GM19324 (cell line): Measurements from ENCODE around the gene RETN.

Experiments
- ATAC-seq: cut with Tn5 transposase; IDR thresholded peaks from one replicate; pipeline ENCODE4 v1.9.1; 2021; ENCODE audit warnings: mild to moderate bottlenecking, moderate library complexity; ENCODE audit not compliant: unreplicated experiment, low FRiP score

The RETN gene

DNA sequence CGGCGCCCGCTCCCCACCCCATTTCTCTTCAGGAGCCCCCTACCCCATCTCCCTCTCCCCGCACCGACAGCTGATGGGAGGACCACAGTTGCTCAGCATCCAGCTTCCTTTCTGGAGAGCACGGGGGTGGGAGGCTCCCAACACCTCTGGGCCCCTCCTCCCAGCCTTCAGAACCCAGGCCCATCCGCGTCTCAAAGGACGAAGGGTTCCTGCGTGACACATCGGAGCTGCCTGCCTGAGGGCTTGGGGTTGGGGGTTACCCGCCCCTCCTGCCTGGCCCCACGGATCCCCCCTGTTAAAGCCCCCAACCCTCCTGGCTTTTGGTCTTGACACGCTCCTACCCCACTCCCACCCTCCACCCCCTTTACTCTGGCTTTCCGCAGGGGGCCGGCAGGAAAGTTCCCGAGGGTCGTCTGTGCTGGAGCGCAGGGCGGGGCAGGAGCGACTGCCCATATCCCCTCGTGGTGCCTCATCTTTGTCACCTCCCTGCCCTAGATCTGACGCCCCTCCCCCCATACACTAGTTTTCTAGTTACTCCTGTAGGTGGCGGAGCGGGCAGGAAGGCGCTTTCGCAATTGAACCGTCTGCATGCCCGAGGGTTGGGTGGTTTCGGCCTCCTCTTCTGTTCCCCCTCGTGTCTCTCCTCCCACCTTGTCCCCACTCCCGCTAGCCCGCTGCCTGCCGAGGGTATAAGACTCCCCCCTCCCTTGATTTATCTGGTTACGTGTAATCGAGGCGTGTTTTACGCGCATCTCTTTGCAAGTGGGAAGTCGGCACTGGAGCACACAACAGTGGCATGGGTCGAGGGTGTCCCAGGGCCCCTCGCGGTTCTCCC lies 12.7 kb downstream of the RETN start:
- ATAC-seq = no peak

DNA sequence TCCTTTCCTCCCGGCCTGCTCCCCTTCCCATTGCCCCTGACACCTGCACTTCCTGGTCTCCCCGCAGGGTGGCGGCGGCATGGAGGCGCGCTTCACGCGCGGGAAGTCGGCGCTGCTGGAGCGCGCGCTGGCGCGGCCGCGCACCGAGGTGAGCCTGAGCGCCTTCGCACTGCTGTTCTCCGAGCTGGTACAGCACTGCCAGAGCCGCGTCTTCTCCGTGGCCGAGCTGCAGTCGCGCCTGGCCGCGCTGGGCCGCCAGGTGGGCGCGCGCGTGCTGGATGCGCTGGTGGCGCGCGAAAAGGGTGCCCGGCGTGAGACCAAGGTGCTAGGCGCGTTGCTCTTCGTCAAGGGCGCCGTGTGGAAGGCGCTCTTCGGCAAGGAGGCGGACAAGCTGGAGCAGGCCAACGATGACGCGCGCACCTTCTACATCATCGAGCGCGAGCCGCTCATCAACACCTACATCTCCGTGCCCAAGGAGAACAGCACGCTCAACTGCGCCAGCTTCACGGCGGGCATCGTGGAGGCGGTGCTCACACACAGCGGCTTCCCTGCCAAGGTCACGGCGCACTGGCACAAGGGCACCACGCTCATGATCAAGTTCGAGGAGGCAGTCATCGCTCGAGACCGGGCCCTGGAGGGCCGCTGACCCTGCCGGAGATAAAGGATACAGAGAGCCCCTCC lies 13.5 kb downstream of the RETN start:
- ATAC-seq = no peak

DNA sequence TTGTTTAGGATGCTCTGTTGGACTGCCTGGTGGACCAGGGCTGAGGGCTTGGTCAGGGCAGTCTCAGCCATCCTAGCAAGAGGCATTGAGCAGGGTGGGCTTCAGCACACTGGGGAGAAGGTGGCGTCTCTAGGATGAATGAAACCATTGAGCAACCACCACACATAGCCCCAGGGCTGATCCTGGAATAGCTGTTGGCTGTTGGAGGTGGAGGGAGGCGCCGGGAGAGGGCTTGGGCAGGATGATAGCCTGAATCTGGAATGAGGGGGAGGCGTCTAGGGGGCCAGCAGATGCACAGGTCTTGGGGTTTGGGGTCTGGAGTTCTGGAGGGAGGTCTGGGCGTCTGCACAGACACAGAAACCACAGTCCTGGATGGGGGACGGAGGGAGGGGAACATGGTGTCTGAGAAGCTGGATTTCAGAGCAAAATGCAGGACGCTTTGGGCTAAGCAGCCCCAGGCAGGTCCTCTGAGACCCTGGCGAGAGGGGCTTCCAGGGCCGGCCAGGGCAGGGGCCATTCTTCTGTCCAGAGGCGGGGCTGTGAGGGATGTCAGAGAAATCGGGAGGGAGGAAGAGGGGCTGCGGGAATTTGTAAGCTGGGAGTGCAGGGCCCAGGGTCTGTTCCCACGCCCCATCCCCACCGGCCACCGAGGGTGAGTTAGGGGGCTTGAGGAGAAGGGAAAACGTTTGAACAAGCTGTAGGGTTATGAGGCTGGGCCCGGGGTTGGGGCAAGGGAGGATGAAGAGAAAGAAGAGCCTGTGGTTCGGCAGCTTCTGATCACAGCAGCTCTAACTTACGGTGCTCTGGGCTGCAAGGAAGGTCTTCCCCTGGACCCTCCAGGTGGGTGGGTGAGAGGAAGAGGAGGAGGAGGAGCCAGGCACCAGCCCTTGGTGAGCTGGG lies 16.9 kb downstream of the RETN start:
- ATAC-seq = no peak

DNA sequence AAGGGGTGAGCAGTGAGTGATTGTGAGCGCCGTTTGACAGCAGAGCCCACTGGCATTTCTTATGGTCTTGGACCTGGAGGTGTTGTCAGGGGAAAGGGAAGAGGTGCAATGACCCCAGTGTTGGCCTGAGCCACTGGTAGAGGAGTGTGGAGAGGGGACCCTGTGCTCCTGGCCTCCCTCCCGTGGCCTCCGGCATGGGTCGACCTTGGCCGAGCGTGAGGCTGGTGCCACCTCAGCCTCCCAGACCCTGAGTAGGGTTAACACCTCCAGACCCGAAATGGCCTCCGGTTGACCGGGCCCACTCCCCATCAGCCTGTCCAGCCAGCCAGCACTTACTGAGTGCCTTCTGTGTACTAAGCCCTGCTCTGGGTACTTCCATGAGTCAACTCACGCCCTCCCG lies 18.3 kb downstream of the RETN start:
- ATAC-seq = no peak

DNA sequence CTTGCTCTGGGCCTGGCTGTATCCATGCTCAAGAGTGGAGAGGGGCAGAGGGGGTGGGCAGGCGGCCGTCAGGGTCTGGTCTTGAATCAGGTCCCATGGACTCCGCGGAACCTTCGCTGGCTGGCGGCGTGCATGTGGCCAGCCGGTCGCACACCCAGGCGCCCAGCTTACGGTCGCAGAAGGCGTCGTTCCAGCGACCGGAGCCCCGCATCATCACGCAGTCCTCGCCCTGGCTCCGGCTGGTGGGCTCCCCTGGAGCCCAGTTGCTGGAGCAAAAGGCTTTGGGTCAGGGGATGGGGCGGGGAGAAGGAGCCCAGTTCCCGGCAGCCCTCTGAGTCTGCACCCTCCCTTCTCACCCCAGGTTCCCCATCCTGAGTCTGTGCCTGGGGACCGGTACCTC lies 20.3 kb downstream of the RETN start:
- no peak for ATAC-seq

DNA sequence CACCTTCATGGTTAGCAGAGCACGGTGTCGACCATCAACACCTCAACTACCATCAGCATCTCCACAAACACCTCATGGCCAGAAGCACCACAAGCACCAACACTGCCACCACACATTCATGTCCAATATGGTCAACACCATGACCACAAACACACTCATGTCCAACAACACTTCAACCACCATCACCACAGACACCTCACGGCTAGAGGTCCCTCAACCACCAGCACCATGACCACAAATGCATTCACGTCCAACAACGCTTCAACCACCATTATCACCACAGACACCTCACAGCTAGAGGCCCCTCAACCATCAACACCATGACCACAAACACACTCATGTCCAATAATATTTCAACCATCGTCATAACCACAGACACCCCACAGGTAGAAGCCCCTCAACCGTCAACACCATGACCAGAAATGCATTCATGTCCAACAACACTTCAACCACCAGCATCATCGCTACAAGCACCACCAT lies 22.0 kb downstream of the RETN start:
- ATAC-seq = no peak

DNA sequence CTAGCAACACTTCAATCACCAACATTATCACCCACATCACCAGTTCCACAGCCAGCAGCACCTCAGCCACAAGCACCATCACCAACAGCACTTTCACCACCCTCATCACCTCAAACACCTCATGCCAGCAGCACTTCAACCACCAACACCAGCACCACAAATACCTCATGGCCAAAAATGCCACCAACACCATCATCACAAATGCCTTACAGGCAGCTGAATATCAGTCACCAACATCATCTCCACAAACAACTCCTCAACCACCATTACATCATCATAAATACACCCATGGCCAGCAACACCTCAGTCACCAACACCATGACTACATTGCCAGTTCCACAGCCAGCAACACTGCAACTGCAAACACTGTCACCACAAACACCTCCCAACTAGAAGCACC lies 22.6 kb downstream of the RETN start:
- no peak for ATAC-seq

DNA sequence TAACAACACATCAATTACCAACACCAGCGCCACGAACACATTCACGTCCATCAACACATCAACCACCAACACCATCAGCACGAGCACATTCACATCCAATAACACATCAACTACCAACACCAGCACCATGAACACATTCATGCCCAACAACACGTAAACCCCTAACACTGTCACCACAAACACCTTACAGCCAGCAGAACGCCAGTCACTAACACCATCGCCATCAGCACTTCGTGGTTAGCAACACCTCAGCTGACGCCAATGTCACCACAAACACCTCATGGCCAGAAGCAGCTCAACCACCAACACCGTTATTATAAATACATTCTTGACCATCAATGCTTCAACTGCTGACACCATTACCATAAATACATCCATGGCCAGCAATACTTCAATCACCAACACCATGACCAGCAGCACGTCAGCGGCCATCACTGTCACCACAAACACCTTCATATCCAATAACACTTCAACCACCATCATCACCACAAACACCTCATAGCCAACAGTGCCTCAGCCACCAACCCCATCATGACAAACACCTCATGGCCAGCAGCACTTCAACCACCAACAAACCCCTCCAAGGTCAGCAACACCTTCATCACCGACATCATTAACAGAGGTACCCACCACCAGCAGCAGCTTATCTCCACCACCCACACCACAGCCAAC lies 23.7 kb downstream of the RETN start:
- ATAC-seq = no peak

DNA sequence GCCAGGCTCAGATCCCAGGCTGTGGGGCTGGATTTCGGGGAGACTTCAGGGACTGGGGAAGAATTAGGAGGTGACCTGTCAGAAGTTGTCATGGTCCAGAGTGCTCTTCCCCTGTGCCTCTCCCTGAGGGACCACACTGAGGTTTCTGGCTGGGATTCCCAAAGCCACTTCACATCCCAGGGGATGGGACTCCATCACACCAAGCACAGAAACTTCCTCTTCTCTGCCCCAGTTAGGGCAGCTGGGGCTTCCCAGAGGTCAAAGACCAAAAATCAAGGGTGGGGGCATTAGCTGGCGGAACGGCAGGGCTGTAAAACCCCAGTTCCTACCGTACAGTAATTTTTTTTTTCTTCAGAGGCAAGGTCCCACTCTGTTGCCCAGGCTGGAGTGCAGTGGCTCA lies 25.6 kb downstream of the RETN start:
- no peak for ATAC-seq

DNA sequence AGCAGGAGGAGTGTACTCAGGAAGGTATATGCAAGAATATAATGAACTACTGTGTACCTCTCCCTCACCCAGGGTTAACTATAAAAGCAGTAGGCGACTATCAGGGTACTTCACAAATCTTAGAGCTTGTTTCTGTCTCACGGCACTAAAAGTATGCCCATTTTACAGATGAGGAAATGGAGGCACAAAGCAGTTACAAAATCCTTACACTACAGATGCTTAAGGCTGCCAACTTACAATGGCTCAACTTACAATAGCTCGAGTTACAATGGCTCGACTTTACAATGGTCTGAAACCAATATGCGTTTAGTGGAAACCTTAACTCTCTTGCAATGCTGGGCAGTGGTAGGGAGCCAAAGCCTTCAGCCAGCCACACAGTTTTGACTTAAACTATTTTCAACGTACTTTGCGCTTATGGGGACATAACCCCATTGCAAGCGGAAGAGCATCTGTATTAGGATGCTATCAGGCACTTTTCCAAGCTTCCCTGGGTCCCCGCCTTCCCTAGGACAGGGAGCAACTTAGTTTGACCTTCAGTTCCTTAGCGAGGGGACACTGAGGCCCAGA lies 29.0 kb downstream of the RETN start:
- ATAC-seq = no peak

DNA sequence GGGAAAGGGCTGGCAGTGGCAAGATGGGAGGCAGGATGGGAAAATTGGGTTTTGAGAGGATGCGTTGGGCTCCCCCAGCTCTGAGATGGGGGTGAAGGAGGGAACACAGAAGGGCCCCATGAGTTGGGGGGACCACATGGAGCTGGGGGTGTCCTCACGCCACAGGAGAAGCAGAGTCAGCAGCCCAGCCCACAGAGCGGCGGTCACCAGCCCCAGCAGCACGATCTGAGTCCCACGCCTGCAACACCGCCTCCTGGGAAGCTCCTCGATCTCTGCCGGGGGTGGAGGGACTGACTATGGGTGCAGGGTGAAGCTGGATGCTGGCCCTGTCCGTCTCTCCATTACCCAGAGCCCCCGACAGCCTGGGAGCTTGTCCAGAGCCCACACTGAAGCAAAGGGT lies 29.7 kb downstream of the RETN start:
- ATAC-seq = no peak

DNA sequence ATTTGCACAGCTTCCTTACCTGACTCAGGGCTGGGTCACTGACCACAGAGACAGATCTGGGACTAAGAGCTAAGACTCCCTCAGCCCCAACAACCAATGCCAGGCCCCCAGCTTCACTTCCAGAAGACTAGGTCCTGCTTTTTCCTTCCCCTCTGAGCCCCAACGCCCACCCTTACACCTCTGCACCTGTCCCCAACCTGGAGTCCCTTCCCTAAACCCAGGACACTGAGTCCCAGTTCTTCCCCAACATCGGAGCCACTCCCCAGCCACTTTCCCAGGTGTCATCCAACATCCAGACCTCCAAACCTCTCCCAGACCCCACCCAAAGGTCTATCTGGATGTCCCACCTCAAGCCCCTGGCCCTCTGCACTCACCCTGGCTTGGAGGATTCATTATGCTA lies 30.2 kb downstream of the RETN start:
- no peak for ATAC-seq

DNA sequence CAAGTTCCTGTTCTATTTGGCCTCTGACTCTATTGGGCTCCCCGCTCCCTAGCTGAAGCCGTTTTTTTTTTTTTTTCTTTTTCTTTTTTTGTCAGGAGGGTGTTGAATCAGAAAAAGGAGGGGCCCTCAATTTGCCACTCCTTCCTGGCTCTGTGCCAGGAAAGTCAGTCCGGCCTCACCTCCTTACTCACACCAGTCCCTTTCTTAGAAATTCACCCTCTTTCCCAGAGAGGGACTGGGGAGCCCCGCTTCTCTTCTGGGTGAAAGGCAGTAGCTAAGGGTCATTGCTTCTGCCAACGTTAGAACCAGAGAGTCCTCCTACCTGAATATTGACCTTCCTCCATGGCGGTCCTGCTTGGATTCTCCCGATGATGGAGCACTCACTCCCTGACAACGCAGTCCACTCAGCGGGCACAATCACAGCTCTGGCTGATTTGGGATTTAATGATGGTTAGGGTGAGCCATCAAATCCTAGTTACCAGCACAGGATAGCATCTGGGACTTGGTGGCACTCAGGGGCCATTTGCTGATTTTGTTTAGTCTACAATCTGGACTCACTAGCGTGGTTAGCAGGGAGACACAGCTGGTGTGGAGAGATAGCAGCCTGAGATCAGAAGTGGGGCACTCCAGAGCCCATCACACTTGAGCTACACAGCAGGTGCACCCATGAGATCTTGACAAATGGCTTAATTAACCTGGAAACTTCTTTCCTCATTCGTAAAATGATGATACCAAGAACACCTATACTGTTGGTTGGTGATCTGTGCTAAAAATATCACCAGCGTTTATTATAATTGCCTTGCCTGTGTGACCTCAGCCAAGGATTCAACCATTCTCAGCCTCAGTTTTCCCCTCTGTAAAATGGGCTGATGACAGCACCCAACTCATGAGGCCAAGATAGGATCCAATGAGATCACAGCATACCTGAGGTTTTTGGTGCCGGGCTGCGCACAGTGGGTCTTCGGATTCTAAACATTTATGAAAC lies 30.9 kb downstream of the RETN start:
- ATAC-seq = no peak

DNA sequence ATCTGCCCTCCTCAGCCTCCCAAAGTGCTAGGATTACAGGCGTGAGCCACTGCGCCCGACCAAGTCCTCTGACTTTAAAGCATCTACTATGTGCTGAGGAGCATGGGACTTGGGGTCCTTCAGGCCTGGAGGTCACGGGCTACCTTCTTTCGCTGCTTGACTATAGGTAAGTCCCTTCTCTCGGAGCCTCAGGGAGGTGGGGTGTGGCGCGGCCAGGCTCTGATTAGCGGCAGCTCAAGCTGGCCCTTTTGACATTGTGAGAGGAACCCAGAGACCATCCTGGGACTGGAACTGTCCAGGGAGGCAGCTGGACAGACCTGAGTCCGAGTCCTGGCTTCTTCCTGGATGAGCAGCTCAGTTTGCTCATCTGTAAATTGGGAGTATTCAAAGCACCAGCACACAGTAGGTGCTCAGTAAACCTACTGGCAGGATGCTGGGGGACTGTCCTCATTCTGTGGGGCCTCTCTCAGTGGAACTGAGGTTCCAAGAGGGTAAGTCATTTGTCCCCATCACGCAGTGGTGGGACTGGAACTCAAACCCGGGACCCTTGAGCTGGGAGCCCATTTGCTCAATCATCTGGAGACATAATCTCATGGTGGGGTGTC lies 32.3 kb downstream of the RETN start:
- no peak for ATAC-seq

DNA sequence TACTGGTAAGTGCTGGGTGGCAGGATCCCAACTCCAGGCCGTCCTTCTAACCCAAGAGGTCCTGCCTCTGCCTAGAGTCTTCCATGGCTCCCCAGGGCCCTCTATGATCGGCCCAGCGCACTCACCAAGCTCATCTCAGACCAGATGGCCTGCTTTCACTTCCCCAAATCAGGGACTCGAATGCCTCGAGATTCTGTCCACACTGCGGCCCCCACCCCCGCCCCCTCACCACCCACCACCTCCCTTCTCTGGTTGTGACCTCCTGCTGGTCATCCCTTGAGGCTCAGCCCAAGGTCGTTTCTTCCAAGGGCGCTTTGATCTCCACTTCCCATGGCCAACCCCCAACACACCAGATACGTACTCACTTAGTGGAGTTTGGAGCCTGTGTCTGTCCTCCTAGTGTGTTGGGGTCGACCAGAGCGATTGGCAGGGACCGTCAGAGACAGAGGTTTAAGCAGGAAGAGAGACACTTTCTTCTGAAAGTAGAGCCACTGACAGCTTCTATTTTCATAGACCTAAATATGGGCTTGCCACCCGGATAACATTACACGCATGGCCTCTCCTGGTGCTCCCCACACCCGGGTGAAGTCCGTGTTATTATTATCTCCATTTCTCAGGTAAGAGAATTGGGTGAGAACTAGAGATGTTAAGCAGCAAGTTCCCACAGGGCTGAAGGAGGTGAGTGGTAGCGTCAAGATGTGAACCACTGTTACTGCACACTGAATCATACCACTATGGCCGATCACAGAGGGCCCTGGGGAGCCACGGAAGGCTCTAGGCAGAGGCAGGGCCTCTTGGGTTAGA lies 33.0 kb downstream of the RETN start, which contains the start of gene FCER2:
FCER2 (minus strand) TSS at position 478 of the 804 bp plus-strand sequence. CDS start 2,371 bp downstream, outside the sequence.
- peak; percentile 56 for ATAC-seq

DNA sequence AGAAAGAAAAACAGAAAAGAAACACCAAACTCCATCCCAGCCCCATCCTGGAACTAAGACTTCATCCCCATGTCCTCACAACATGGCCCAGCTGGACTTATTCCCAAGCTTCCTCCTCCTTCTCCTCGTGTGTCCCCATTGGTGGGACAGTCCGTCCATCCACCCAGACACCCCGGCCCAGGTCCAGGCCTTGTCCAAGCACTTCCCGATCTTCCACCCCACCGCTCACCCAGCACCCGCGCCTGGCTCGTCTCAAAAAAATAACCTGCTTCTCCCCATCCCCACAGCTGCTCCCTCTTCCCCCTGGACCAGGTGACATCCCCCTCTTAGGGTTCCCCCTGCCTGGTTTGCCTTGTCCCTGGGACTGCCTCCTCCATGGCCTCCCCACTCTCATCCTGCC lies 34.5 kb downstream of the RETN start:
- no peak for ATAC-seq

DNA sequence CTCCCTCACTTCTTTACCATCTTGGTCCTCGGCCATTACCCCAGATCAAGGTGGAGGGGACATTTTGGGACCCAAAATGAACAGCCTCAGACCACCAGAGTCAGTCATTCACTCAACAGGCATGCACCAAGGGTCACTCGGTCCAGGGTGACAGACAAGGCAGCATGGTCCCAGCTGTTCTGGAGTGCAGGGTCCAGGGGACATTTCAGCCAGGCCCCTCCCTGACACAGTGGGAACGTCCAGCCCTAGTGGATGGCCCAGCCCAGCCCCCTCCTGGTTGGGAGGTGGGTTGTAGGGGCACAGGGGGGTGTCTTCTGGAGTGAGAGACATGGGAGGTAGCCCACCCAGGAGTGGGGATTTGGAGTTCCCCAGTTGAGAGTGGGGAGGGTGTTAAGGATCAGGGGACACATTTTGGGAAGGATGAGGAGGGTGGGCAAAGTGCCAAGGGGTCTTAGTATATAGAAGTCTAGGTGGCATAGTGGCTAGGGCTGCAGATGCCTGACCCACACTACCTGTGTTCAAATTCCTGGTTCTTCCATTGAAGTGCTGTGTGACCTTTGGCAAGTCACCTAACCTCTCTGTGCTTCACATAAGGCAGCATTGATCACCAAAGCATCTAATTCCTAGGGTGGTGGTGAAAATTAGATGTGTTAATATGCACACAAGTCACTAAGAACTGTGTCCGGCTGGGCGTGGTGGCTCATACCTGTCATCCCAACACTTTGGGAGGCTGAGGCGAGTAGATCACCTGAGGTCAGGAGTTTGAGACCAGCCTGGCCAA lies 35.6 kb downstream of the RETN start:
- ATAC-seq = no peak
